ENCODE measurements around the gene KLHDC7B. TPM values are rescaled to one million over a fixed set of nuclear protein-coding genes. Genes with fewer than 3 reads are reported as not detected.

The KLHDC7B gene
- total and polyA plus RNA-seq, 2 of the 13 experiments (the other 11 are each of a cell fraction or from before 2014, with no cell fraction given), result 0.11 TPM; not detected in 1

GRCh38 chr22:50526108-50526833 is 19.4 kb upstream of the KLHDC7B start (continued):
- TF ChIP-seq MTERF4 (CRISPR knock-in tag; IDR thresholded peaks at IDR 0.05) (no peak), ZSCAN25 (CRISPR knock-in tag; IDR thresholded peaks at IDR 0.05) (peak; percentile 90), ZNF616 (CRISPR knock-in tag; IDR thresholded peaks at IDR 0.05; ENCODE audit: low read depth) (peak; percentile 67; the same call in 1 of the 2 replicates), ZNF724P (CRISPR knock-in tag; IDR thresholded peaks at IDR 0.05; ENCODE audit: borderline replicate concordance) (no peak), FOXK2 (IDR thresholded peaks at IDR 0.05) (no peak), CAMTA2 (CRISPR knock-in tag; IDR thresholded peaks at IDR 0.05; ENCODE audit: borderline replicate concordance) (no peak), MEF2D (CRISPR knock-in tag; IDR thresholded peaks at IDR 0.05) (no peak), MYNN (CRISPR knock-in tag; IDR thresholded peaks at IDR 0.05; ENCODE audit: low read depth) (no peak; the same call in 1 of the 2 replicates), MEIS1 (CRISPR knock-in tag; IDR thresholded peaks at IDR 0.05; ENCODE audit: borderline replicate concordance) (no peak), ZNF207 (IDR thresholded peaks at IDR 0.05; ENCODE audit: borderline replicate concordance) (no peak), PAF1 (CRISPR knock-in tag; IDR thresholded peaks at IDR 0.05) (no peak), ZZZ3 (CRISPR knock-in tag; IDR thresholded peaks at IDR 0.05; ENCODE audit: borderline replicate concordance) (no peak; the same call in 1 of the 2 replicates), ZFP62 (CRISPR knock-in tag; IDR thresholded peaks at IDR 0.05) (no peak; the same call in 1 of the 2 replicates), MXD4 (CRISPR knock-in tag; IDR thresholded peaks at IDR 0.05) (no peak), E2F2 (CRISPR knock-in tag; IDR thresholded peaks at IDR 0.05; ENCODE audit: borderline replicate concordance) (no peak; the same call in 1 of the 2 replicates), SSRP1 (CRISPR knock-in tag; IDR thresholded peaks at IDR 0.05) (no peak), ZNF34 (CRISPR knock-in tag; IDR thresholded peaks at IDR 0.05; ENCODE audit: borderline replicate concordance) (no peak), ZFX (CRISPR knock-in tag; IDR thresholded peaks at IDR 0.05; ENCODE audit: low read depth) (no peak; the same call in 1 of the 2 replicates), ZNF101 (CRISPR knock-in tag; IDR thresholded peaks at IDR 0.05; ENCODE audit: borderline replicate concordance, low read depth) (no peak), KDM2A (CRISPR knock-in tag; IDR thresholded peaks at IDR 0.05; ENCODE audit: borderline replicate concordance, low read depth) (no peak), GRHL1 (CRISPR knock-in tag; conservative IDR thresholded peaks at IDR 0.05) (no peak), ESRRA (CRISPR knock-in tag; IDR thresholded peaks at IDR 0.05; ENCODE audit: low read depth) (no peak; the same call in 1 of the 2 replicates), TEF (CRISPR knock-in tag; IDR thresholded peaks at IDR 0.05) (no peak), GPN1 (CRISPR knock-in tag; IDR thresholded peaks at IDR 0.05; ENCODE audit: borderline replicate concordance) (no peak), ZNF691 (CRISPR knock-in tag; IDR thresholded peaks at IDR 0.05; ENCODE audit: borderline replicate concordance, low read depth) (no peak)
